Mucosa of gallbladder (tissue), 1 donor: ENCODE data around the gene TRAF2. TPM values are rescaled to one million over a fixed set of nuclear protein-coding genes. Genes with fewer than 3 reads are reported as not detected.
"Not testable (repeated sequence)": the region's sequence is repeated elsewhere in the genome, so short reads cannot be mapped to it uniquely, and the experiment has no call there.

Source experiments
- DNase-seq: peaks from one replicate; pipeline ENCODE4 v3.0.0-alpha.2; 2020; ENCODE audit warnings: low spot score
- total RNA-seq: library from RNA; stranded (reverse); gene quantifications from one replicate; pipeline ENCODE4 v1.2.1, GENCODE V29; 2021
- donor health status: DM: no; HTN: no; CAD: no.

The TRAF2 gene
- total RNA-seq, 1 donor from 2014 or later = 19.6 TPM

GRCh38 chr9:136882109-136882946, 4.0 kb upstream of the TRAF2 start:
- DNase-seq = peak; percentile 68

- DNase-seq = not testable (repeated sequence)
Measured at GRCh38 chr9:136882947-136883283, 3.4 kb upstream of the TRAF2 start.

- not testable (repeated sequence) for DNase-seq
Measured at GRCh38 chr9:136883670-136884069, 2.6 kb upstream of the TRAF2 start.

GRCh38 chr9:136886610-136887597, 588 bp downstream of the TRAF2 start:
- no peak for DNase-seq

GRCh38 chr9:136888454-136888853, 2.1 kb downstream of the TRAF2 start:
- no peak for DNase-seq

- DNase-seq = no peak
Measured at GRCh38 chr9:136889858-136890257, 3.5 kb downstream of the TRAF2 start.

- no peak for DNase-seq
Measured at GRCh38 chr9:136890661-136891060, 4.3 kb downstream of the TRAF2 start.

GRCh38 chr9:136896027-136896426, 9.7 kb downstream of the TRAF2 start:
- DNase-seq = no peak

GRCh38 chr9:136898483-136899100, 12.3 kb downstream of the TRAF2 start:
- no peak for DNase-seq

GRCh38 chr9:136899196-136899595, 12.9 kb downstream of the TRAF2 start:
- no peak for DNase-seq

- no peak for DNase-seq
Measured at GRCh38 chr9:136900556-136900955, 14.2 kb downstream of the TRAF2 start.

GRCh38 chr9:136900988-136901515, 14.7 kb downstream of the TRAF2 start:
- DNase-seq = no peak

GRCh38 chr9:136901516-136902258, 15.4 kb downstream of the TRAF2 start:
- DNase-seq = peak; percentile 38

GRCh38 chr9:136902259-136902821, 16.0 kb downstream of the TRAF2 start:
- DNase-seq = peak; percentile 87

GRCh38 chr9:136903041-136903554, 16.8 kb downstream of the TRAF2 start:
- peak; percentile 52 for DNase-seq

GRCh38 chr9:136906266-136906665, 19.9 kb downstream of the TRAF2 start:
- DNase-seq = no peak

- no peak for DNase-seq
Measured at GRCh38 chr9:136907011-136907914, 20.9 kb downstream of the TRAF2 start.

GRCh38 chr9:136910197-136910900, 24.0 kb downstream of the TRAF2 start:
- no peak for DNase-seq

- no peak for DNase-seq
Measured at GRCh38 chr9:136910901-136911245, 24.6 kb downstream of the TRAF2 start.
